Measurements from ENCODE around the gene IFNK. TPM values are rescaled to one million over a fixed set of nuclear protein-coding genes. Genes with fewer than 3 reads are reported as not detected.

The IFNK gene
- total RNA-seq, 2 donors from 2014 or later, result not detected

DNA sequence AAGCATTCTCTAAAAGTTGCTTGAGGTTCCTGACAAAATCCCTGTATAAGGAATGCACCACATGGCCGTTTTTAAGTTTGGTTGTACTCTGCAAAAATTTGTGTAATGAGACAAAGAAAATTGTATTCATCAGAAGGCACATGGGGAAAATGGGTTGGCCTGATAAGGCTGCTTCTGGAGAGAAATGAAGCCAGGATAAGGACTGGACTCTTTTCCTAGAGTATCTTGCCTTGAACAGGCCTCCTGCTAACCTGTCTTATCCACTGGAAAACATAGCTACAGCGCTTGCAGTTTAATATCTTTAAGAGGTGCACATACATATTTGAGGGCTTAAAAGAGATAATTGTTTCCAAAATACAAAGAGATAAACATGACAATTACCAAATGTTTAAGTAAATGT is 41.4 kb upstream of the IFNK start:
- intact Hi-C loops (cut with DNase I), result loop anchor here (5.0 kb wide), 1 partner anchor 145 kb away; no protein-coding TSS in a partner anchor
- H3K4me1 ChIP-seq (replicated peaks), result no peaks in the 10 kb centered on the region
- H3K4me3 ChIP-seq, result no peak overlapping the region
- no peaks in the 10 kb centered on the region for H3K27me3 ChIP-seq (replicated peaks; ENCODE audit: insufficient read depth)
- H3K27ac ChIP-seq, result no peak overlapping the region
- no peaks in the 10 kb centered on the region for H3K9me3 ChIP-seq
- TF ChIP-seq, protein P1, sequence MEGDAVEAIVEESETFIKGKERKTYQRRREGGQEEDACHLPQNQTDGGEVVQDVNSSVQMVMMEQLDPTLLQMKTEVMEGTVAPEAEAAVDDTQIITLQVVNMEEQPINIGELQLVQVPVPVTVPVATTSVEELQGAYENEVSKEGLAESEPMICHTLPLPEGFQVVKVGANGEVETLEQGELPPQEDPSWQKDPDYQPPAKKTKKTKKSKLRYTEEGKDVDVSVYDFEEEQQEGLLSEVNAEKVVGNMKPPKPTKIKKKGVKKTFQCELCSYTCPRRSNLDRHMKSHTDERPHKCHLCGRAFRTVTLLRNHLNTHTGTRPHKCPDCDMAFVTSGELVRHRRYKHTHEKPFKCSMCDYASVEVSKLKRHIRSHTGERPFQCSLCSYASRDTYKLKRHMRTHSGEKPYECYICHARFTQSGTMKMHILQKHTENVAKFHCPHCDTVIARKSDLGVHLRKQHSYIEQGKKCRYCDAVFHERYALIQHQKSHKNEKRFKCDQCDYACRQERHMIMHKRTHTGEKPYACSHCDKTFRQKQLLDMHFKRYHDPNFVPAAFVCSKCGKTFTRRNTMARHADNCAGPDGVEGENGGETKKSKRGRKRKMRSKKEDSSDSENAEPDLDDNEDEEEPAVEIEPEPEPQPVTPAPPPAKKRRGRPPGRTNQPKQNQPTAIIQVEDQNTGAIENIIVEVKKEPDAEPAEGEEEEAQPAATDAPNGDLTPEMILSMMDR (IDR thresholded peaks at IDR 0.05), result no peak
- no peak for TF ChIP-seq POLR2AphosphoS5 (IDR thresholded peaks at IDR 0.05)
- TF ChIP-seq POLR2A (IDR thresholded peaks at IDR 0.05), result no peak
- H3K36me3 ChIP-seq, result no peaks in the 10 kb centered on the region
- WGBS, result 74% methylated on average over 2 of the region's 2 CpGs
- no peak for DNase-seq (ENCODE audit: low spot score)

DNA sequence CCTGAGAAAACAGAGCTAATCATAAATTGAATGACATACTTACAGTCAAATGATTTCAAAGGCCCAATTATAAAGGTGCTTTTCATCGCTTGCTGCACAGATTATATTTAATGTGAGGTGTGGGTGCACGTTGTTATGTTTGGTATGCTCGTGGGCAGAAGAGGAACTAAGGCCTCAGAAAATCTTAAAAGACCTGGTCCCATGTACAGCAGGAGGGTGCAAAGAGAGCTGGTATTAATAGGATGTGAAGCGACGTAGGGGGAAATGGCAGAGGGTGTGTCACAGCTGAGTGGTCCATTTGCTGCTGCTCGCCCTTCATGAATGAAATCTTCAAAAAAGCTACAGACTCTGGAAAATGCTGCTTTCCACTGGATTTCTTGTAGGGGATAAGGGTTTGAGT is 40.5 kb upstream of the IFNK start:
- Histone ChIP-seq H3K9me3 (no peaks in the 10 kb centered on the region), H3K36me3 (no peaks in the 10 kb centered on the region), H3K27me3 (replicated peaks; ENCODE audit: insufficient read depth) (no peaks in the 10 kb centered on the region), H3K27ac (no peak overlapping the region), H3K4me3 (no peak overlapping the region), H3K4me1 (replicated peaks) (no peaks in the 10 kb centered on the region)
- TF ChIP-seq, protein P1 (IDR thresholded peaks at IDR 0.05), result no peak
- no peak for TF ChIP-seq POLR2AphosphoS5 (IDR thresholded peaks at IDR 0.05)
- no peak for TF ChIP-seq POLR2A (IDR thresholded peaks at IDR 0.05)
- no peak for DNase-seq (ENCODE audit: low spot score)
- WGBS, result 89% methylated on average over 6 of the region's 6 CpGs
- intact Hi-C loops (cut with DNase I), result loop anchor here (5.0 kb wide), 1 partner anchor 146 kb away; no protein-coding TSS in a partner anchor

DNA sequence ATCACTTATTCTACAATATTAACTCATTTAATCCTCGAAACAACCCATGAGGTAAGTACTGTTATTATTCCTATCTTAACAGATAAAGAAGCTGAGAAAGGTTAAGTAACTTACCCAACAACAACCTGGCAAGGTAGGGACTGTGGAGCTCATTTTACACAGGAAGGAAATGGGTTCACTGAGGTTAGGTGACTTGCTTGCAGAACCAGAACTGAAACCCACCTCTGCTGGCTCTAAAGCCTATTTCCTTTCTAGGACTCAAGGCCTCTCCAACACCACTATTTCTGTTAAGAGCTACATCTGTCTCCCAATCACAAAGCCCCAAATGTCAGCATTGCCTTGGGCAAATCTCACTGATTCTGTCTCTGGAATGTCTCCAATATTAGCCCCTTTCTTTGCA is 38.9 kb upstream of the IFNK start:
- H3K9me3 ChIP-seq, result no peaks in the 10 kb centered on the region
- no peaks in the 10 kb centered on the region for H3K27me3 ChIP-seq (replicated peaks; ENCODE audit: insufficient read depth)
- intact Hi-C loops (cut with DNase I), result no loop called here
- no peak overlapping the region for H3K4me3 ChIP-seq
- H3K27ac ChIP-seq, result no peak overlapping the region
- TF ChIP-seq, protein P1 (IDR thresholded peaks at IDR 0.05), result no peak
- TF ChIP-seq POLR2A (IDR thresholded peaks at IDR 0.05), result no peak
- no peak for TF ChIP-seq POLR2AphosphoS5 (IDR thresholded peaks at IDR 0.05)
- no peak for DNase-seq (ENCODE audit: low spot score)
- WGBS, result 93% methylated on average over 1 of the region's 1 CpG
- H3K36me3 ChIP-seq, result no peaks in the 10 kb centered on the region
- H3K4me1 ChIP-seq (replicated peaks), result no peaks in the 10 kb centered on the region

DNA sequence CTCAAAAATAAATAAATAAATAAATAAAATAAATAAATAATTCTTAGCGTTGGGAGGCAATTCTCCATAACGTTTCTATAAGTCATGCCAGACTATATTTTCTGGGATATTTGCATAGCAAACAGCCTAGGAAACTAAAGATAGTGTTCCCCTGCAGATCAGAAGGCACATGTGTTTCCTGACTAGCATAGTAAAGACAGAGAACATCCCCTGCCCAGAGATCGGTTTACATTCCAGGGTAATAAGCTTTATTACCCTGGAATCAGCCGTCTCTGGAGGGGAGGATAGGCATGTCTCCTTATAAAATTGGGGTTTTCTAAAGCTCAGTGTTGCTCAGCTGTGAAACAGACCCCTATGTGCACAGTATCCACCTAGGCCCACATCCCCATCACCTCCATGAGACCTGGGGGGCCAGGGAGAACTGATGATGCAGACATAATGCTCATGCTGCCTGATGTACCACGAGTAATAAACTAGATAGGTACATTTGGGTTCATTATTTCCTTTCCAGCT is 36.9 kb upstream of the IFNK start:
- no peak overlapping the region for H3K27ac ChIP-seq

DNA sequence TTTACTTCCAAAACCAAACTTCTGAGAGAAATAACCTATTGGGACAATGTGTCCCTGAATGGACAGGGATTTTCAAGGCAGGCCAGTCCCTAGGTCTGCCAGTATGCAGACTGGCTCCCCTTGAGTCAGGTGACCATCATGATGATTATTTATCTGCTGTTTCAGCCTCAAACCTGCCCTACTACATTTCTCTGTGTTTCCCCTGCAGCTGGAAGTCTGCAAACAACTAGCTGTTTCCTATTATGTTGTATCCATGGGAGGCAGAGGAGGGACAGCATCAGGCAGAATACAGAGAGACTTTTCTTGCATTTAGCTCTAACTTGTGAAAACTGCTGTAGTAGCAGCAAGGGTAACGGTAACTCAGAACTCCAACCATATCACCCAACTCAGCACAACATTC is 36.2 kb upstream of the IFNK start:
- intact Hi-C loops (cut with DNase I), result no loop called here
- Histone ChIP-seq H3K27me3 (replicated peaks; ENCODE audit: insufficient read depth) (no peaks in the 10 kb centered on the region), H3K4me3 (no peak overlapping the region), H3K9me3 (no peaks in the 10 kb centered on the region), H3K36me3 (no peaks in the 10 kb centered on the region), H3K4me1 (replicated peaks) (no peaks in the 10 kb centered on the region), H3K27ac (no peak overlapping the region)
- TF ChIP-seq, protein P1 (IDR thresholded peaks at IDR 0.05), result no peak
- TF ChIP-seq POLR2AphosphoS5 (IDR thresholded peaks at IDR 0.05), result no peak
- TF ChIP-seq POLR2A (IDR thresholded peaks at IDR 0.05), result no peak
- 93% methylated on average over 1 of the region's 1 CpG for WGBS
- no peak for DNase-seq (ENCODE audit: low spot score)

More for the DNA sequence above, 36.9 kb upstream of the IFNK start:
- DNase-seq (ENCODE audit: low spot score), result no peak
- intact Hi-C loops (cut with DNase I), result no loop called here
- H3K27me3 ChIP-seq (replicated peaks; ENCODE audit: insufficient read depth), result no peaks in the 10 kb centered on the region
- H3K4me3 ChIP-seq, result no peak overlapping the region
- TF ChIP-seq, protein P1 (IDR thresholded peaks at IDR 0.05), result no peak
- no peak for TF ChIP-seq POLR2A (IDR thresholded peaks at IDR 0.05)
- no peak for TF ChIP-seq POLR2AphosphoS5 (IDR thresholded peaks at IDR 0.05)
- H3K36me3 ChIP-seq, result no peaks in the 10 kb centered on the region
- no peaks in the 10 kb centered on the region for H3K9me3 ChIP-seq
- WGBS, result 27% methylated on average over 5 of the region's 5 CpGs
- no peaks in the 10 kb centered on the region for H3K4me1 ChIP-seq (replicated peaks)

Measured in prostate gland (tissue), 2 donors.